ENCODE data around the gene KMT2A.

The KMT2A gene

DNA sequence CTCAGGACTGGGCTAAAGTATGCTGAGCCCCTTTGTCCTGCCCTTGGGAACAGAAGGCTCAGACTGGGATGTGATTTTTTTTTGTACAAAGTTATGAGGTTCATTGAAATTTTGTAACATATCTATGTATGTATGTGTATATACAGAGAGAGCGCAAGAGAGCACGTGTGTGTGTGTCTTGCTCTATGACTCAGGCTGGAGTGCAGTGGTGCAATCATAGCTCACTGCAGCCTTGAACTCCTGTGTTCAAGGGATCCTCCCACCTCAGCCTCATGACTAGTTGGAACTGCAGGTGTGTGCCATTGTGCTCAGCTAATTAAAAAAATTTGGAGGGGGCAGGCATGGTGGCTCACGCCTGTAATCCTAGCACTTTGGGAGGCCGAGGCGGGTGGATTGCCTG, 100.4 kb downstream of the KMT2A start:
- no peak for DNase-seq
- H3K36me3 ChIP-seq (replicated peaks; ENCODE audit: insufficient read depth, low read length), result no peaks in the 10 kb centered on the region

DNA sequence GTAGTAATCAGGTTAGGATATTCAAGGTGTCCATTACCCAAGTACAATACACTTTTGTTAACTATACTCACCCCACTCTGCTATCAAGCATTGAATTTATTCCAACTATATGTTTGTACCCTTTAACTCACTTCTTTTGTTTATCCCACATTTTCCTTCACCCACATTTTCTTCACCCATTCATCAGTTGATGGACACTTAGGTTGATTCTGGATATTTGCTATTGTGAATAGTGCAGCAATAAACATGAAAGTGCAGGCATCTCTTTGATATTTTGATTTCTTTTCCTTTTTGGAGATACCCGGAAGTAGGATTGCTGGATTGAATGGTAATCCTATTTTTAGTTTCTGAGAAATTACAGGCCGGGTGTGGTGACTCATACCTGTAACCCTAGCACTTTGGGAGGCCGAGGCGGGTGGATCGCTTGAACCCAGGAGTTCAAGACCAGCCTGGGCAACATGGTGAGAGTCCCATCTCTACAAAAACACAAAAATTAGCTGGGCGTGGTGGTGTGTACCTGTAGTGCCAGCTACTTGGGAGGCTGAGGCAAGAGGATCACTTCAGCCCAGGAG, 101.2 kb downstream of the KMT2A start:
- no peak overlapping the region for H3K4me3 ChIP-seq (ENCODE audit: low read length)

More for the DNA sequence above, 100.4 kb downstream of the KMT2A start:
- Histone ChIP-seq H3K27ac (ENCODE audit: low read length) (no peak overlapping the region), H3K9ac (ENCODE audit: low read length) (no peak overlapping the region), H3K9me2 (replicated peaks; ENCODE audit: insufficient read depth, low read length) (no peaks in the 10 kb centered on the region), H3K79me2 (ENCODE audit: low read length) (no peaks in the 10 kb centered on the region), H4K20me1 (ENCODE audit: insufficient read depth, low read length) (no peaks in the 10 kb centered on the region), H3K4me3 (ENCODE audit: low read length) (no peak overlapping the region), H3K4me1 (ENCODE audit: low read length) (no peaks in the 10 kb centered on the region), H3K27me3 (replicated peaks; ENCODE audit: insufficient read depth, low read length) (no peaks in the 10 kb centered on the region), H3F3A (ENCODE audit: insufficient read depth, low read length) (no peaks in the 10 kb centered on the region), H2AFZ (ENCODE audit: low read length) (no peak overlapping the region), H3K4me2 (ENCODE audit: low read depth, low read length) (no peak overlapping the region), H3K9me3 (replicated peaks; ENCODE audit: insufficient read depth, low read length) (no peaks in the 10 kb centered on the region)
- TF ChIP-seq, protein P1, sequence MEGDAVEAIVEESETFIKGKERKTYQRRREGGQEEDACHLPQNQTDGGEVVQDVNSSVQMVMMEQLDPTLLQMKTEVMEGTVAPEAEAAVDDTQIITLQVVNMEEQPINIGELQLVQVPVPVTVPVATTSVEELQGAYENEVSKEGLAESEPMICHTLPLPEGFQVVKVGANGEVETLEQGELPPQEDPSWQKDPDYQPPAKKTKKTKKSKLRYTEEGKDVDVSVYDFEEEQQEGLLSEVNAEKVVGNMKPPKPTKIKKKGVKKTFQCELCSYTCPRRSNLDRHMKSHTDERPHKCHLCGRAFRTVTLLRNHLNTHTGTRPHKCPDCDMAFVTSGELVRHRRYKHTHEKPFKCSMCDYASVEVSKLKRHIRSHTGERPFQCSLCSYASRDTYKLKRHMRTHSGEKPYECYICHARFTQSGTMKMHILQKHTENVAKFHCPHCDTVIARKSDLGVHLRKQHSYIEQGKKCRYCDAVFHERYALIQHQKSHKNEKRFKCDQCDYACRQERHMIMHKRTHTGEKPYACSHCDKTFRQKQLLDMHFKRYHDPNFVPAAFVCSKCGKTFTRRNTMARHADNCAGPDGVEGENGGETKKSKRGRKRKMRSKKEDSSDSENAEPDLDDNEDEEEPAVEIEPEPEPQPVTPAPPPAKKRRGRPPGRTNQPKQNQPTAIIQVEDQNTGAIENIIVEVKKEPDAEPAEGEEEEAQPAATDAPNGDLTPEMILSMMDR (IDR thresholded peaks at IDR 0.05; ENCODE audit: low read length), result no peak
- no peak for TF ChIP-seq EZH2phosphoT487 (IDR thresholded peaks at IDR 0.05; ENCODE audit: low read length)
- TF ChIP-seq EZH2 (optimal IDR thresholded peaks at IDR 0.05; ENCODE audit: low read depth, low read length), result no peak

DNA sequence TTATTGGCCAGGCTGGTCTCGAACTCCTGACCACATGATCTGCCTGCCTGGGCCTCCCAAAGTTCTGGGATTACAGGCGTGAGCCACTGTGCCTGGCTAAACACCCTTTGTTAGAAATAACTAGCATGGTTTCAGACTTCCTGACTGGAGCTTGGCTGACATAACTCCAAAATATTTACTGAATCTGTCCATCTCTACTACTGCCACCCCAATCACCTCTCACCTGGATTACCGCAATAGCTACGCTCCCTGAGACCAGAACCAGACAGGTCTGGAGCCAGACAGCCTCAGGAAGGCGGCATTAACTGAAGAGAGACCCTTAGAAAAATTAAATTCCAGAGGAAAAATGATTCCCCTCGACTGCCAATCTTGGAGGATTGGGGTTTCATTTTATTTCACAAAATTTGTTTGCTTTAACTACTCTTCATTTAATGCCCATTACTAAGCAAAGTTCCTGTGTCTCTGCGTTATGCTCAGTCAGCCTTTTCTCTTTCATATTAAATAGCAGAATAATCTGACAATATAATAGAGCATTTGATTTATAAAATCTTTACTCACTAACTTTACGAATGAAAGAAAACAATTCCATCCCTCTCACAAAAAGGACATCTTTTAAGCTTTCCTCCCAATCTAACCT, 107.8 kb downstream of the KMT2A start:
- TF ChIP-seq EZH2 (optimal IDR thresholded peaks at IDR 0.05; ENCODE audit: low read depth, low read length) (no peak), EZH2phosphoT487 (IDR thresholded peaks at IDR 0.05; ENCODE audit: low read length) (no peak)
- TF ChIP-seq, protein P1 (IDR thresholded peaks at IDR 0.05; ENCODE audit: low read length), result no peak
- Histone ChIP-seq H3K9me3 (replicated peaks; ENCODE audit: insufficient read depth, low read length) (no peaks in the 10 kb centered on the region), H3K27me3 (replicated peaks; ENCODE audit: insufficient read depth, low read length) (no peaks in the 10 kb centered on the region), H3K9ac (ENCODE audit: low read length) (no peak overlapping the region), H3F3A (ENCODE audit: insufficient read depth, low read length) (no peaks in the 10 kb centered on the region), H4K20me1 (ENCODE audit: insufficient read depth, low read length) (no peaks in the 10 kb centered on the region), H3K4me2 (ENCODE audit: low read depth, low read length) (no peak overlapping the region), H3K79me2 (ENCODE audit: low read length) (no peaks in the 10 kb centered on the region), H2AFZ (ENCODE audit: low read length) (no peak overlapping the region), H3K36me3 (replicated peaks; ENCODE audit: insufficient read depth, low read length) (no peaks in the 10 kb centered on the region), H3K9me2 (replicated peaks; ENCODE audit: insufficient read depth, low read length) (no peaks in the 10 kb centered on the region), H3K4me1 (ENCODE audit: low read length) (no peaks in the 10 kb centered on the region), H3K27ac (ENCODE audit: low read length) (no peak overlapping the region), H3K4me3 (ENCODE audit: low read length) (no peak overlapping the region)
- no peak for DNase-seq

More for the DNA sequence above, 101.2 kb downstream of the KMT2A start:
- Histone ChIP-seq H3K27ac (ENCODE audit: low read length) (no peak overlapping the region), H3K79me2 (ENCODE audit: low read length) (no peaks in the 10 kb centered on the region), H3F3A (ENCODE audit: insufficient read depth, low read length) (no peaks in the 10 kb centered on the region), H3K36me3 (replicated peaks; ENCODE audit: insufficient read depth, low read length) (no peaks in the 10 kb centered on the region), H3K9me2 (replicated peaks; ENCODE audit: insufficient read depth, low read length) (no peaks in the 10 kb centered on the region), H4K20me1 (ENCODE audit: insufficient read depth, low read length) (no peaks in the 10 kb centered on the region), H3K27me3 (replicated peaks; ENCODE audit: insufficient read depth, low read length) (no peaks in the 10 kb centered on the region), H3K4me1 (ENCODE audit: low read length) (no peaks in the 10 kb centered on the region), H3K9ac (ENCODE audit: low read length) (no peak overlapping the region), H3K4me2 (ENCODE audit: low read depth, low read length) (no peak overlapping the region), H3K9me3 (replicated peaks; ENCODE audit: insufficient read depth, low read length) (no peaks in the 10 kb centered on the region), H2AFZ (ENCODE audit: low read length) (no peak overlapping the region)
- no peak for DNase-seq
- TF ChIP-seq EZH2phosphoT487 (IDR thresholded peaks at IDR 0.05; ENCODE audit: low read length) (no peak), EZH2 (optimal IDR thresholded peaks at IDR 0.05; ENCODE audit: low read depth, low read length) (no peak)

DNA sequence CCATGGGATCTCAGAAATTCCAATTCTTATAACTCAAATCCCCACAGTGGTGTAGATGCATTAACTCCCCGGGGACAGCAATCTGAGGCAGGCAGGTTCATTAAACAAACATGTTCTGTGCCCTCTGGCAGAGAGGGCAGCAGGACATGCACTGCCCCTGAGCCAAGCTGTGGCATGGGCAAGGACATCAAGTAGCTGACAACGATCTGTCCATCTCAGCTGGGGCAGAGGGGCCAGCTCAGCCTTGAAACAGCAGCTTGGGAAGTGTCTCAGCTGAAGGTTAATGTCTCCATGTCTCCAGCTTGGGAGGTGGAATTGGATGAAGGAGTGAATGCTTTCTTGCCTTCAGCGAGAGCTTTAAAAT, 108.3 kb downstream of the KMT2A start:
- no peaks in the 10 kb centered on the region for H4K20me1 ChIP-seq (ENCODE audit: insufficient read depth, low read length)
- H3K27me3 ChIP-seq (replicated peaks; ENCODE audit: insufficient read depth, low read length), result no peaks in the 10 kb centered on the region
- H3K79me2 ChIP-seq (ENCODE audit: low read length), result no peaks in the 10 kb centered on the region
- no peaks in the 10 kb centered on the region for H3K36me3 ChIP-seq (replicated peaks; ENCODE audit: insufficient read depth, low read length)
- TF ChIP-seq EZH2phosphoT487 (IDR thresholded peaks at IDR 0.05; ENCODE audit: low read length) (no peak), EZH2 (optimal IDR thresholded peaks at IDR 0.05; ENCODE audit: low read depth, low read length) (no peak)
- TF ChIP-seq, protein P1 (IDR thresholded peaks at IDR 0.05; ENCODE audit: low read length), result no peak
- no peaks in the 10 kb centered on the region for H3F3A ChIP-seq (ENCODE audit: insufficient read depth, low read length)
- DNase-seq, result no peak
- H3K4me3 ChIP-seq (ENCODE audit: low read length), result no peak overlapping the region
- H3K9me2 ChIP-seq (replicated peaks; ENCODE audit: insufficient read depth, low read length), result no peaks in the 10 kb centered on the region
- H3K9me3 ChIP-seq (replicated peaks; ENCODE audit: insufficient read depth, low read length), result no peaks in the 10 kb centered on the region
- no peaks in the 10 kb centered on the region for H3K4me1 ChIP-seq (ENCODE audit: low read length)
- H3K27ac ChIP-seq (ENCODE audit: low read length), result no peak overlapping the region
- H3K9ac ChIP-seq (ENCODE audit: low read length), result no peak overlapping the region
- no peak overlapping the region for H3K4me2 ChIP-seq (ENCODE audit: low read depth, low read length)
- H2AFZ ChIP-seq (ENCODE audit: low read length), result no peak overlapping the region
